Measurements from ENCODE around the gene RPP30.
A peak's percentile ranks its signal among the peaks of the same experiment; 100 is the strongest.
"Not testable (repeated sequence)": the region's sequence is repeated elsewhere in the genome, so short reads cannot be mapped to it uniquely, and the experiment has no call there.

RPP30 gene

DNA sequence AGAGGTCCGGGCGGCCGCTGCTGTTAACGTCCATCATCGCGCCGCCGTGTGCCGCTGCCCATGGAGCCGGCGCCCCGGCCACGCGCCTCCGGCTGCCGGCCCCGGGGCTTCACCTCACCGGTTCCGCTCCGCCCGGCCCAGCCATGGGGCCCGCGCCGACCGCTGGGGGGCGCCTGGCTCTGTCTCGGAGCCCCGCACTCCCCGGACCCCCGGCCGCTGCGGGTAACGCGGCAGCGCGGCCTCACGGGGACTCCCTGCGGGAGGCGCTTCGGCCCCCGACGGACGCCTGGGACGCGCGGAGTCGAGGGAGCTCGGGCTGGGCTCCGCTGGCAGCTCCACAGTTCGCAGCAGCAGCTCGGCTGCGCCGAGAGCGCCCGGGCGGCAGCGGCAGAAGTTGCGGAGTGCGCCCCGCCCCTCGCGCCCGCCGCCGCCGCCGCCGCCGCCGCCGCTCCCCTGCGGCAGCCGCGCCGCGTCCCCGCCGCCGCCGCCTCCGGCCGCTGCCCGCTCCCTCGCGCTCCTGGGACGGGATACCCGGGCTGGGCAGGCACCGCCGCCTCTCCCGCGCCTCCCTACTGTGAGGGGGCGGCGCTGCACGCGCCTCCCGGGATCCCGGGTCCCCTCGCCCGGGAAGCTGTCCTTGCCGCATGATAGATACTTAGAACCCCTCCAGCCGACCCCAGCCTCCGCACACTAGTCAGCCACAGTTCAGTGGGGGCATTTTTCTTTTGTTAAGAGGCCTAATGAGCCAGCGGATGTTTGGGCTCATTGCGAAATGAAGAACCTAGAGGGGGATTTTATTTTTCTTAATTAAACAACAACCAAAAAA lies 13.9 kb upstream of the RPP30 start, which contains the start of gene HTR7:
Gene HTR7 (minus strand): TSS at position 405 of the 826 bp plus-strand sequence. CDS start 368 bp downstream, at position 37.
- TF ChIP-seq POLR2A (IDR thresholded peaks at IDR 0.05; ENCODE audit: low read depth, low read length): no peak
- peak; percentile 50 for DNase-seq (ENCODE audit: insufficient read length, low spot score)
- no peak for FAIRE-seq

DNA sequence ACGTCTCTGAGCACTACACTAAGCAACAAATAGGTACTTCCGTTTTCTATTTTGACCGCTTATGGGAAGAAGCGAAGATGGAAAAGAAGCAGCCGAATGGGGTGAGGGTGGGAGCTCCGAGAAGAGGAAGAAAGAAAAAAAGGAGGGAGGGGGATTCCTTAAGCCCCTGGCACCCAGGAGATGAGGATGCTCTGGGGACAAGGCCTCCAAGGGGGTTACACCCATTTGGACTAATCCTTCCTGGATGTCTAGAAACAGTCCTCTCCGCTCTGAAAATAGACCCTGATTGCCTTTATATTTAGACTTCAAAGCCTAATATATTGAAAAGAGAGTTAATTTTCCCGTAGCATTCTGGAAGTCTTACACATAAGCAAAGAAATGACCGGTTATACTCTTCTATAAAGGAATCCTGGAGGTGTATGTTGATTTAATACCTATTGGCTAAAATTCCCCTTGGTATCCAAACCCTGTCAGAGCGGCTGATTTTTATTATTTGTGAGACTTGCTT lies 13.3 kb upstream of the RPP30 start:
- no peak for DNase-seq (ENCODE audit: insufficient read length, low spot score)
- FAIRE-seq: no peak

GRCh38 chr10:90859321-90859751 lies 12.4 kb upstream of the RPP30 start:
- DNase-seq (ENCODE audit: insufficient read length, low spot score): peak; percentile 35
- peak; percentile 70 for FAIRE-seq

More for the DNA sequence above, 13.3 kb upstream of the RPP30 start:
- no peak for TF ChIP-seq POLR2A (IDR thresholded peaks at IDR 0.05; ENCODE audit: low read depth, low read length)

GRCh38 chr10:90860790-90861189 lies 11.0 kb upstream of the RPP30 start:
- DNase-seq (ENCODE audit: insufficient read length, low spot score) (no peak), FAIRE-seq (no peak)
- no peak for TF ChIP-seq POLR2A (IDR thresholded peaks at IDR 0.05; ENCODE audit: low read depth, low read length)

More at GRCh38 chr10:90859321-90859751, 12.4 kb upstream of the RPP30 start:
- TF ChIP-seq POLR2A (IDR thresholded peaks at IDR 0.05; ENCODE audit: low read depth, low read length): no peak

DNA sequence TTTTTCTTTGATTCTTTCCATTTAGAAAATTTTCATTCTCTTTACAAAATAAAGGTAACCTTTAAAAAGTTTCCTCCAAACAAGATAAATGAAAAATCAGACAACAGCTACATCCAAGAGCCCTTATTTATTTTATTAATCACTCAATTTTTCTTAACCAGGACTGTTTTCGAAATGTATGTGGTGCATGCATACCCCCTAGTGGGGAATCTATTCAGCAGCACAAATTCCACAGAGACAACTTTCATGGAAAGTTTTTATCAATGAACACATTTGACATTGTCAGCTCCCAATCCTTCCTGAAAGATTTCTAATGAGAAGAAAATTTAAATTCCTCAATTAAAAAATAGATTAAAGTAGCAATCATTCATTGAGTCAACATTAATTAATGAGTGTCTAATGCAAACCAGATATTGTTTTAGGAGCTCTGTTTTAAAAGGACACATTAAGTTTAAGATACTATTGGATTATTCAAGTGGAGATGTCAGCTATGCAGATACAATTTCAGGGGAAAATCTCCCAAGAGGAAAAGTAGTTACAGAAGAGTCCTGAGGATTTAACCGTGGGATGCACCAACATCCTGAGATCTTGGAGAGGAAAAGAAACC lies 8.8 kb upstream of the RPP30 start:
- peak; percentile 91 for FAIRE-seq
- no peak for TF ChIP-seq POLR2A (IDR thresholded peaks at IDR 0.05; ENCODE audit: low read depth, low read length)
- DNase-seq (ENCODE audit: insufficient read length, low spot score): no peak

GRCh38 chr10:90865401-90865800 lies 6.4 kb upstream of the RPP30 start:
- DNase-seq (ENCODE audit: insufficient read length, low spot score) (no peak), FAIRE-seq (no peak)
- TF ChIP-seq POLR2A (IDR thresholded peaks at IDR 0.05; ENCODE audit: low read depth, low read length): no peak

DNA sequence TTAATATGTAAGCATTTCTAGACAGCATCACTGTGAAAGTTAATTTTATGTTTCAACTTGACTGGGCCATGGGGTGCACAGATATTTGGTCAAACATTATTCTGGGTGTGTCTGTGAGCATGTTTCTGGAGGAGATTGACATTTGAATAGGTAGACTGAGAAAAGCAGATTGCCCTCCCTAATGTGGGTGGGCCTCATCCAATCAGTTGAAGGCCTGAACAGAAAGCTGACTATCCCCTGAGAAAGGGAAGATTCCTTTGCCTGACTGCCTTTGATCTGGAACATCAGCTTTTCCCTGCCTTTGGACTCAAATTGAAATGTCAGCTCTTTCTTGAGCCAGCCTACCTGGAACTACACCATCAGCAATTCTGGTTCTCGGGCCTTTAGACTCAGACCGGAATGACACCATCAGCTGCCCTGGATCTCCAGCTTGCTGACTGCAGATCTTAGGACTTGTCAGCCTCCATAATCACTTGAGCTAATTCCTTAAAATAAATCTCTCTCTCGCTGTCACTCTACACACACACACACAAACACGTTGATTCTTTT lies 5.7 kb upstream of the RPP30 start:
- FAIRE-seq (no peak), DNase-seq (ENCODE audit: insufficient read length, low spot score) (no peak)
- no peak for TF ChIP-seq POLR2A (IDR thresholded peaks at IDR 0.05; ENCODE audit: low read depth, low read length)

- no peak for TF ChIP-seq POLR2A (IDR thresholded peaks at IDR 0.05; ENCODE audit: low read depth, low read length)
- peak; percentile 44 for DNase-seq (ENCODE audit: insufficient read length, low spot score)
- FAIRE-seq: no peak
These were observed 452 bp upstream of the RPP30 start for GRCh38 chr10:90871279-90871765.

DNA sequence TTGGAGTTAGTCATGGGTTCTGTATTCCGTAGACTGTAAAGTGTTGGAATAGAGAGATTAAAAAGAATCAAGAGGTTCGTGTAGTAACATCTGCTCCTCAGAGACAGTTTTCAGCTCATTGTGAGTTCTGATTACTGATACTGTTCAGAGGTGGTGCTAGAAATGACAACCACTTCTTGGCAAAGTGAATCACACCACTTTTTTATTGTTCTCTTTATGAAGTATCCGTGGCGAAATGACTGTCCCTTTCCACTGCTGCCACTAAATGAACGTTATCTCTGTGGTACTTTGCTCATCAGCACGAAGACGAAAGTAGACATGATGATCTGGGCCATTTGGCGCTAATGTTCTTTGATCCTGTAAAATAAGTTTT lies 860 bp downstream of the RPP30 start:
- no peak for TF ChIP-seq POLR2A (IDR thresholded peaks at IDR 0.05; ENCODE audit: low read depth, low read length)
- FAIRE-seq: peak; percentile 65
- no peak for DNase-seq (ENCODE audit: insufficient read length, low spot score)

DNA sequence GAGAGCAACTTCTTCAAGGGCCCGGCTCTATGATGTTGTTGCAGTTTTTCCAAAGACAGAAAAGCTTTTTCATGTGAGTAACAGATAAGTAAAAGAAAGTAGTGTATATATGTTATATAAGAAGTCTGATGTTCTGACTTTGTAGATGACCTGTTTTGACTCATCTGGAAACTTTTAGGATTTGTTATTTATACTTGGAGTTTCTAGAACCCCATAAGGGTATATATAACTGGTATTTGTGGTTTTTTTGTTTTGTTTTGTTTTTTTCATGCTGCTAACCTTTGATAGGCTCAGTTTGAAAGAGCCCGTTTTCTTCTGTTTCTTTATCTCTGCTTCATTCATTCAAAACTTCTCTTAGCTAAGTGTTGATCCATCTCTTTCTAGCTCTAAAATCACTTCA lies 7.3 kb downstream of the RPP30 start:
- TF ChIP-seq POLR2A (IDR thresholded peaks at IDR 0.05; ENCODE audit: low read depth, low read length): no peak
- DNase-seq (ENCODE audit: insufficient read length, low spot score) (no peak), FAIRE-seq (peak; percentile 11)

- FAIRE-seq: peak; percentile 92
These were observed 8.4 kb downstream of the RPP30 start for GRCh38 chr10:90880059-90880719.

GRCh38 chr10:90884431-90884830 lies 12.7 kb downstream of the RPP30 start:
- TF ChIP-seq POLR2A (IDR thresholded peaks at IDR 0.05; ENCODE audit: low read depth, low read length): no peak
- DNase-seq (ENCODE audit: insufficient read length, low spot score) (no peak), FAIRE-seq (no peak)

More at GRCh38 chr10:90880059-90880719, 8.4 kb downstream of the RPP30 start:
- DNase-seq (ENCODE audit: insufficient read length, low spot score): not testable (repeated sequence)

DNA sequence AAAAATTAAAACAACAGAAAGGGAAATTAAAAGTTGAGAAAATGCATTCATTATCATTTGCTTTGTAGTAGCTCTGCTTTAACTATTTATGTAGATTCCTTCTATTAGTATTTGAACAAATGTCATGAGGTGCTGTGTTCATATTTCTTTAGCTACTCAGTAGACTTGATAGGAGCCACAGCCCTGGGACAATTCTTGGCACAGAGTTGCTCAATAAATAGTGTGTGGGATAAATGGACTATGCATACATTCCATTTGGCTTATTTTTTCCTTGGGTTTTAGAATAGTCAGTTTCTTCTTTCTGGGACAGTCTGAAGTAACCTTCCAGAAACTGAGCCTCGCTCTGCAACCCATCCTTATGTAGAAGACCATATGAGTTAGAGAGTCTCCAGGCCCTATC lies 13.4 kb downstream of the RPP30 start:
- DNase-seq (ENCODE audit: insufficient read length, low spot score): no peak
- no peak for TF ChIP-seq POLR2A (IDR thresholded peaks at IDR 0.05; ENCODE audit: low read depth, low read length)
- peak; percentile 66 for FAIRE-seq

GRCh38 chr10:90887555-90887954 lies 15.8 kb downstream of the RPP30 start:
- DNase-seq (ENCODE audit: insufficient read length, low spot score) (no peak), FAIRE-seq (peak; percentile 66)
- TF ChIP-seq POLR2A (IDR thresholded peaks at IDR 0.05; ENCODE audit: low read depth, low read length): no peak

Data from H54 (cell line).